Measurements from ENCODE around the gene CCNI. TPM values are rescaled to one million over a fixed set of nuclear protein-coding genes. Genes with fewer than 3 reads are reported as not detected.
A peak's percentile ranks its signal among the peaks of the same experiment; 100 is the strongest.

The CCNI gene
- total RNA-seq, 3 donors from 2014 or later = 267 to 346 (median 271) TPM

DNA sequence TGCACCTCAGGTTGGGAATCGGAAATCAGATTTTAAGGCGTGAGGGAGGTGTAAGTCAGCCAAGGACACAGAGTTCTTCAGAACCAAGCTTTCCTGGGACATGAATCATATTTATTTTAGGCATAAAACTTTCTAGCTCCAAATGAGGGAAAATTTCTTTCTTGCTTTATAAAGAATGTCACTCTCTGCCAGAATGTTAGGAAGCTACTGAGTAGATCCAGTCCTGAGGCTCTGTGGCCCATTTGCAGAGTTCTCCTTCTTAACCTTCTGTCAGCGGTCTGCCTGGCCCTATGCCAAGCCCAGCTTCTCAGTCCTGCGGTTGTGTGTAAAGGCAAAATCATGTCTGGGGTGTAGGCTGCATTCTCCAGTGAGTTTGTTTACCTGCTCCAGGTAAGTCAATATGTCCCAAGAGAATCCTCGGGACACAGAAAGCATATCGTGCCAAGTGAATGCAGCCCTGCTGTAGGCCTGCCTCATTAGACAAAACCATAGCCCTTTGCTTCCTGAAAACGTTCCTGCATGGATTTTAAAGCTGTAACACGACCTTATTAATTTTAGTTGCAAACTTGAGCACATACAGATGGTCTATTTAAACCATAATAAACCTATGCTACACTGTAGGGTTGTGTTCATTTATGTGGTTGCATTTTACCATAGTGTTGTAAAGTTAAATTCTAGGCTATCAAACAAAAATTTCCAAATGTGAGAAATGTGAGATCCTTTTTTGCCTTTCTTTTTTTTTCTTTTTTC lies 29.2 kb upstream of the CCNI start:
- peak in 2 of 3 donors; percentile 44 to 76 for TF ChIP-seq POLR2AphosphoS5 (IDR thresholded peaks at IDR 0.05)
- TF ChIP-seq, protein P1, sequence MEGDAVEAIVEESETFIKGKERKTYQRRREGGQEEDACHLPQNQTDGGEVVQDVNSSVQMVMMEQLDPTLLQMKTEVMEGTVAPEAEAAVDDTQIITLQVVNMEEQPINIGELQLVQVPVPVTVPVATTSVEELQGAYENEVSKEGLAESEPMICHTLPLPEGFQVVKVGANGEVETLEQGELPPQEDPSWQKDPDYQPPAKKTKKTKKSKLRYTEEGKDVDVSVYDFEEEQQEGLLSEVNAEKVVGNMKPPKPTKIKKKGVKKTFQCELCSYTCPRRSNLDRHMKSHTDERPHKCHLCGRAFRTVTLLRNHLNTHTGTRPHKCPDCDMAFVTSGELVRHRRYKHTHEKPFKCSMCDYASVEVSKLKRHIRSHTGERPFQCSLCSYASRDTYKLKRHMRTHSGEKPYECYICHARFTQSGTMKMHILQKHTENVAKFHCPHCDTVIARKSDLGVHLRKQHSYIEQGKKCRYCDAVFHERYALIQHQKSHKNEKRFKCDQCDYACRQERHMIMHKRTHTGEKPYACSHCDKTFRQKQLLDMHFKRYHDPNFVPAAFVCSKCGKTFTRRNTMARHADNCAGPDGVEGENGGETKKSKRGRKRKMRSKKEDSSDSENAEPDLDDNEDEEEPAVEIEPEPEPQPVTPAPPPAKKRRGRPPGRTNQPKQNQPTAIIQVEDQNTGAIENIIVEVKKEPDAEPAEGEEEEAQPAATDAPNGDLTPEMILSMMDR (IDR thresholded peaks at IDR 0.05) = no peak
- H3K27ac ChIP-seq = peak overlapping the region; percentile 71 to 75
- intact Hi-C loops (cut with DNase I; ENCODE audit: low total_unique reads) = no loop called here
- H3K9me3 ChIP-seq = no peaks in the 10 kb centered on the region
- DNase-seq (ENCODE audit: low spot score in 2 of 2) = peak; percentile 94 to 95
- no peaks in the 10 kb centered on the region for H3K27me3 ChIP-seq
- H3K4me3 ChIP-seq = peak overlapping the region in 1 of 3 donors; percentile 38
- no peaks in the 10 kb centered on the region for H3K36me3 ChIP-seq
- peaks cover 2 to 9% of the 10 kb centered on the region in 2 donors for H3K4me1 ChIP-seq

DNA sequence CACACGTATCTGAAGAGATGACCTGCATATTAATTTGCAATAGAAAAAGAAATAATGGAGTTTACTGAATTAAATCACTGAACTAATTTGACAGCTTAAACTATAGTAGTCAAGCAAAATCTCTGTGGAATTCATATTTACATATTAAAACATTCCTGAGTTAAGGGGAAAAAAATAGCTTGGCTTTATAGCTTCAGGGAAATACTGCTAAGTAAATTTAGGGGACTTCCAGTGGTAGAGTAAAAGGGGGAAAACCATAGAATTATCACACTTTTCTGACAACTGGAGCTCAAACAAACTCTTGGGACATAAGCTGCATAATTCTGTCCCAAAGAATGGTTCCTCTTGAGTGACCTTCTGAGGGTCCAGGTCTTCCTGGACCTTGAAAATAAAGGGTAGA lies 28.6 kb upstream of the CCNI start:
- Histone ChIP-seq H3K9me3 (no peaks in the 10 kb centered on the region), H3K27ac (peak overlapping the region; percentile 71 to 75), H3K4me1 (peaks cover 2 to 9% of the 10 kb centered on the region in 2 donors), H3K27me3 (no peaks in the 10 kb centered on the region), H3K36me3 (no peaks in the 10 kb centered on the region), H3K4me3 (peak overlapping the region in 1 of 3 donors; percentile 38)
- no peak for TF ChIP-seq POLR2AphosphoS5 (IDR thresholded peaks at IDR 0.05)
- no peak for TF ChIP-seq POLR2A (IDR thresholded peaks at IDR 0.05)
- TF ChIP-seq, protein P1 (IDR thresholded peaks at IDR 0.05) = no peak
- intact Hi-C loops (cut with DNase I; ENCODE audit: low total_unique reads) = no loop called here
- no peak for DNase-seq (ENCODE audit: low spot score in 2 of 2)

DNA sequence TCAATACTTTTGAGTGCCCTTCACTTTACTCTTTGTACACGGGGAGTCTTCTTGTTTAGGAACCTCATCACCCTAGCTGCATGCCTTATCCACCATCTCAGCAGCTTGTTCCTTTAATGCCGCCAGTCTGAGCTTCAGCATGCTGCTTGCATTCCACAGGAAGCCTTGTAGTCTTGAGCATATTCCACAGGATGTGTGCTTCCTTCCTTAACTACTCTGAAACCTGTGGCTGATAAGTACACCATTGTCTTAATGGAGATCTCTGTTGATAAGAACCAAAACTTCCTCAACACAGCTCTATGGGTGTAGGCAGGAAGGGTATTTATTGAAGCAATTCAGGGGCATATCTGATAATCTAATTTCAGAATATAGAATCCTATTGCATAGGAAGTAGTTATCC lies 24.4 kb upstream of the CCNI start:
- Histone ChIP-seq H3K27me3 (no peaks in the 10 kb centered on the region), H3K27ac (peak overlapping the region in 1 of 2 donors; percentile 5), H3K4me3 (no peak overlapping the region), H3K4me1 (peaks cover 2% of the 10 kb centered on the region in 2 donors), H3K36me3 (no peaks in the 10 kb centered on the region), H3K9me3 (no peaks in the 10 kb centered on the region)
- no peak for DNase-seq (ENCODE audit: low spot score in 2 of 2)
- intact Hi-C loops (cut with DNase I; ENCODE audit: low total_unique reads) = no loop called here
- no peak for TF ChIP-seq POLR2A (IDR thresholded peaks at IDR 0.05)
- TF ChIP-seq, protein P1 (IDR thresholded peaks at IDR 0.05) = no peak
- peak in 1 of 3 donors; percentile 38 for TF ChIP-seq POLR2AphosphoS5 (IDR thresholded peaks at IDR 0.05)

DNA sequence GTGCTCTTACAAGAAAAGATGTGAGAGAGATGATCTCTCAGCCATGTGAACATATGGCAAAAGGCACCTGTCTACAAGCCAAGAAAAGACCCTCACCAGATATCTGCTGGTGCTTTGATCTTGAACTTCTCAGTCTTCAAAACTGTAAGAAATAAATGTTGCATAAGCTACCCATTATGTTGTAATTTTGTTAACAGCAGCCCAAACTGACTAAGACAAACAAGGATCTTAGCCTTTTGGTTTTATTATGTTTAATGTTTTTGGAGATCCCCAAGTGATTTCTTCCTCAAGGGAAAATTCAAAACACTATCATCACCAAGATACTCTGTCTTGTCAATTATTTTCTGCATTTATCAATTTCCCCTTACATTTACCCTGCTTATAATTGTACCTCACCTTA lies 21.8 kb upstream of the CCNI start:
- no peak for DNase-seq (ENCODE audit: low spot score in 2 of 2)
- no peaks in the 10 kb centered on the region for H3K36me3 ChIP-seq
- H3K27me3 ChIP-seq = no peaks in the 10 kb centered on the region
- TF ChIP-seq POLR2AphosphoS5 (IDR thresholded peaks at IDR 0.05) = no peak
- TF ChIP-seq, protein P1 (IDR thresholded peaks at IDR 0.05) = no peak
- no peak for TF ChIP-seq POLR2A (IDR thresholded peaks at IDR 0.05)
- H3K9me3 ChIP-seq = no peaks in the 10 kb centered on the region
- H3K4me3 ChIP-seq = no peak overlapping the region
- no peaks in the 10 kb centered on the region for H3K4me1 ChIP-seq
- intact Hi-C loops (cut with DNase I; ENCODE audit: low total_unique reads) = no loop called here
- no peak overlapping the region for H3K27ac ChIP-seq

GRCh38 chr4:77095101-77095821 lies 19.5 kb upstream of the CCNI start:
- Histone ChIP-seq H3K4me3 (no peak overlapping the region), H3K36me3 (no peaks in the 10 kb centered on the region), H3K4me1 (no peaks in the 10 kb centered on the region), H3K9me3 (no peaks in the 10 kb centered on the region), H3K27me3 (no peaks in the 10 kb centered on the region), H3K27ac (peak overlapping the region in 1 of 2 donors; percentile 45)
- intact Hi-C loops (cut with DNase I; ENCODE audit: low total_unique reads) = no loop called here
- DNase-seq (ENCODE audit: low spot score in 2 of 2) = peak; percentile 74 to 75
- TF ChIP-seq, protein P1 (IDR thresholded peaks at IDR 0.05) = peak; percentile 77 to 84 (median 79)
- TF ChIP-seq POLR2AphosphoS5 (IDR thresholded peaks at IDR 0.05) = peak in 1 of 3 donors; percentile 45
- no peak for TF ChIP-seq POLR2A (IDR thresholded peaks at IDR 0.05)
